HG03521 (cell line): ENCODE results near the gene DMXL1.
"Not testable (repeated sequence)": the region's sequence is repeated elsewhere in the genome, so short reads cannot be mapped to it uniquely, and the experiment has no call there.

Experiments
- ATAC-seq: cut with Tn5 transposase; IDR thresholded peaks from one replicate; pipeline ENCODE4 v1.9.1; 2021; ENCODE audit warnings: mild to moderate bottlenecking, moderate library complexity; ENCODE audit not compliant: unreplicated experiment

The DMXL1 gene

GRCh38 chr5:119123280-119123679, 52.4 kb downstream of the DMXL1 start:
- ATAC-seq: no peak

- ATAC-seq: no peak
Observed at GRCh38 chr5:119129770-119130169, 58.9 kb downstream of the DMXL1 start.

- ATAC-seq: no peak
Observed at GRCh38 chr5:119131530-119132304, 60.8 kb downstream of the DMXL1 start.

GRCh38 chr5:119135743-119136142, 64.9 kb downstream of the DMXL1 start:
- not testable (repeated sequence) for ATAC-seq

DNA sequence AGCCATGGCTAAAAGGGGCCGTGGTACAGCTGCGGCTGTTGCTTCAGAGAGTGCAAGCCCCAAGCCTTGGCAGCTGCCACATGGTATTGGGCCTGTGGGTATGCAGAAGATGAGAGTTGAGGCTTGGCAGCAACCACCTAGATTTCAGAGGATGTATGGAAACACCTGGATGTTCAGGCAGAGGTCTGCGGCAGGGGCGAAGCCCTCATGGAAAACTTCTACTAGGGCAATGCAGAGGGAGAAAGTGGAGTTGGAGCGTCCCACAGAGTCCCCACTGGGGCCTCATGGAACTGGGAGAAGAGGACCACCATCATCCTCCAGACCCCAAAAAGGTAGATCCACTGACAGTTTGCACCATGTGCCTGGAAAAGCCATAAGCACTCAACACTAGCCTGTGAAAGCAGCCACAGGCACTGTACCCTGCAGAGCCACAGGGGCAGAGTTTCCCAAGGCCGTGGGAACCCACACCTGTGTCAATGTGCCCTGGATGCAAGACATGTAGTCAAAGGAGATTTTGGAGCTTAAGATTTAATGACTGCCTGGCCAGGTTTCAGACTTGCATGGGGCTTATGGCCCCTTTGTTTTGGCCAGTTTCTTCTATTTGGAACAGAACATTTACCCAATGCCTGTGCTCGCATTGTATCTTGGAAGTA, 65.9 kb downstream of the DMXL1 start:
- ATAC-seq: no peak

- ATAC-seq: no peak
Observed at GRCh38 chr5:119153629-119154028, 82.7 kb downstream of the DMXL1 start.

DNA sequence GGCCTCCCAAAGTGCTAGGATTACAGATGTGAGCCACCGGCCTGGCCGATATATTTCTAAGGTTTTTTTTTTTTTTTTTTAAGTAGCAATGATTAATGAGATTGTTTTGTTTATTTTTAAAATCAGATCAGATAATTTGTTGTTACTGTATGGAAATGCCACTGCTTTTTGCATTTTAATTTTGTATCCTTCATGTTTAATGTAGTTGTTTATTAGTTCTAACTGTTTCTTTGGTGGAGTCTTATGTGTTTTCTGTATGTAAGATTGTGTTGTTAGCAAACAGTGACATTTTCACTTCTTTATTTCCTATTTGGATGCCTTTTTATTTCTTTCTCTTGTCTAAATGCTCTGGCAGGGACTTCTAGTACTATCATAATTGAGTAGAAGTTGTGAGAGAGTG, 87.3 kb downstream of the DMXL1 start:
- no peak for ATAC-seq

- no peak for ATAC-seq
Observed at GRCh38 chr5:119161430-119161829, 90.5 kb downstream of the DMXL1 start.

GRCh38 chr5:119166026-119166425, 95.1 kb downstream of the DMXL1 start:
- no peak for ATAC-seq

DNA sequence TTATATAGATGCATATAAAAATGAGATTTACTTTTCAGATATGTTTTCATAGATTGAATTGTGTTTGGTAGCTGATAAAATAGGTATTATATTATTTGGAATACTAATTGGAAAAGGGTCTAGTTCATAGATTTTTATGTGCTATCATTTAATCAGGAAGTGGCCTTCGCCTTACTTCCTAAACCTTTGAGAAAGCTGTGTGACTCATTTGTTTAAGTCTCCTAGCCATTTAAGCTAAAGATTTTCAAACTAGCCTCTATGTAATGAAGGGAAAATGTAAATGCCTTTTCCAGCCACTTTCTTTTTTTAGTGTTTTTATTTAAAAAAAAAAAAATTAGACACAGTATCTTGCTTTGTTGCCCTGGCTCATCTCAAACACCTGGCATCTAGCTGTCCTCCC, 97.5 kb downstream of the DMXL1 start:
- no peak for ATAC-seq

DNA sequence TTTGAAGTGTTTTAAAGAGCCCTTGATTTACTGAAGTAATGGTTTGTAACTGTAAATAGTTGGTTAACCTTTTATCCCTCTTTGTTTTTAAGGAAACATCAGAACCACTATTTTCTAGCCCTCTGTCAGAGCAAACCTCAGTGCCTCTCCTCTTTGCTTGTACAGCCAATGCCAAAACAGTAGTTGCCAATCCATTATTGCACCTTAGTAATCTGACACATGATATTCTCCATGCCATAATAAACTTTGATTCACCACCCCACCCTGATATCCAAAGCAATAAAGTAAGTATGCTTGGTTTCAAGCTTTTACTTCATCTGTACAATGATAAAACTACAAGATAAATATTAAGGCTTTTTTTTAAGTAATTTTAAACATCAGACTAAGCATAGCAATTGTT, 100.8 kb downstream of the DMXL1 start:
- no peak for ATAC-seq

DNA sequence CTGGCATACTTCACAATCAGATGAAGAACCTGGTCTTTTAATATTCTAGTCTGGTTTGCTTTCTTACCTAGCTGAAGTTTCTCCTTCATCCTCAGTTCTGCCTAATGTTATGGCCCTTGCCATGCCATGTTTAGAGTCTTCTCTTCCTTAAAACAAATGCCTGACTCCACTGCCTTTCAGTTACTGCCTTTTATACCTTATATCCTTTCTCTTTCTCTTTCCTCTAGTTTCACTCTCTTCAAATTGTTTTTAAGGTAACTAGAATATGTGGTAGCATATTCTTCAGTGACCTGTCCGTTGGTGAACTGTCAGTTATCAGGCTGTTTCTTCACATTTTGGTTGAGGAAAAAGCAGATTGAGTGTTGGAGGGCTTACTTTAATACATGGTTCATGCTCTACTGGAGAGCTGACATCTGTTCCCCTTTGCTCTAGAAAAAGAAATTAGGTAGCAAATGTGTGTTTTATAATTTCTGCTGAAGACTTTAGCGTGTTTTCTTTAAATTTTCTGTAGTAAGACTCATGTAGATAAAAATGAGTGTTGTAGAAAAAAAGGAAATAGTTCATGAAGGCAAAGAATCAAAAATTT, 103.8 kb downstream of the DMXL1 start:
- no peak for ATAC-seq

GRCh38 chr5:119176785-119177184, 105.9 kb downstream of the DMXL1 start:
- ATAC-seq: no peak

DNA sequence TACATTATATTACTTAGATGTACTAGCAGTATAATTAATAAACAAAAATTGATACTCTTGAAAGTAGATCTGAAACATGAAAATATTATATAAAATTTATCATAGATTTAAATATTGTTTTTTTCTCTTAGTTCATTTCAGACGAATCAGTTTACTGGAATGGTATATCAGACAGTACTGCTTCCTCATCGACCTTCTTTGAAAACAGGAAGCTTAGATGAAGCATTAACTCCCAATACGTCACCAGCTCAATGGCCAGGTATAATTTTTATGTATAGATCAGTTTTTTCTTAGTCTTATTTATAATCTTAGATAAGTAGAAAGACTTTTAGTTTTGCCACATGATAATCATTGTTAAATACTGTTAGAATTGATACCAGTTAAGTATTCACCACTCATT, 106.3 kb downstream of the DMXL1 start:
- ATAC-seq: no peak

- no peak for ATAC-seq
Observed at GRCh38 chr5:119178435-119178834, 107.5 kb downstream of the DMXL1 start.

- no peak for ATAC-seq
Observed at GRCh38 chr5:119179857-119180641, 109.2 kb downstream of the DMXL1 start.

DNA sequence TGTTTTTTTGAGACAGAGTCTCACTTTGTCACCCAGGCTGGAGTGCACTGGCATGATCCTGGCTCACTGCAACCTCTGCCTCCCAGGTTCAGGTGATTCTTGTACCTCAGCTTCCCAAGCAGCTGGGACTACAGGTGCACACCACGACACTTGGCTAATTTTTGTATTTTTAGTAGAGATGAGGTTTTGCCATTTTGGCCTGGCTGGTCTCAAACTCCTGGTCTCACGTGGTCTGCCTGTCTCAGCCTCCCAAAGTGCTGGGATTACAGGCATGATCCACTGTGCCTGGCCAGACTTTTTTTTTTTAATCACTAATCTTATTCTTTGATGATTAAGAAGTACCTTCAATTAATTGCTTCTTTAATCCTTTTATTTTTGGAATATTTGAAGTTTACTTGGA, 114.6 kb downstream of the DMXL1 start:
- ATAC-seq: not testable (repeated sequence)

GRCh38 chr5:119187776-119188529, 117.1 kb downstream of the DMXL1 start:
- no peak for ATAC-seq

GRCh38 chr5:119190470-119191095, 119.7 kb downstream of the DMXL1 start:
- no peak for ATAC-seq

GRCh38 chr5:119191944-119192343, 121.1 kb downstream of the DMXL1 start:
- ATAC-seq: no peak
